Measurements from ENCODE around the gene RRP15. TPM values are rescaled to one million over a fixed set of nuclear protein-coding genes. Genes with fewer than 3 reads are reported as not detected.

The RRP15 gene
- total and polyA plus RNA-seq, 2 of the 8 experiments (the other 6 are each of a cell fraction or from before 2014, with no cell fraction given): 3.7 to 52.8 TPM

- Histone ChIP-seq H3K14ac (ENCODE audit: insufficient read length) (no peak overlapping the region), H2BK5ac (ENCODE audit: low read depth, low read length) (no peak overlapping the region), H3K36me3 (ENCODE audit: control insufficient read depth in 2 of 4, insufficient read depth in 4 of 4, low read length in 3 of 4) (no peaks in the 10 kb centered on the region), H2BK15ac (ENCODE audit: low read length) (no peak overlapping the region), H3K18ac (ENCODE audit: extremely low read depth, low read length) (no peak overlapping the region), H3K23me2 (ENCODE audit: low read depth, low read length) (peaks cover 24% of the 10 kb centered on the region), H3K4me3 (ENCODE audit: extremely low read depth in 1 of 4, insufficient read depth in 2 of 4, low read depth in 3 of 4, low read length in 4 of 4) (no peak overlapping the region), H2AK5ac (ENCODE audit: low read depth, low read length) (no peak overlapping the region), H4K8ac (ENCODE audit: extremely low read depth, insufficient read depth, low read length) (no peak overlapping the region), H2BK20ac (ENCODE audit: low read length) (no peak overlapping the region), H3K23ac (ENCODE audit: insufficient read length) (no peak overlapping the region), H3K4me2 (ENCODE audit: insufficient read depth in 1 of 2, low read depth in 2 of 2, low read length in 2 of 2) (no peak overlapping the region), H2BK12ac (ENCODE audit: low read depth, low read length) (no peak overlapping the region), H3K79me1 (ENCODE audit: low read depth, low read length) (no peaks in the 10 kb centered on the region), H3K79me2 (ENCODE audit: control insufficient read depth in 1 of 2, insufficient read depth in 2 of 2, low read length in 2 of 2) (no peaks in the 10 kb centered on the region), H2BK120ac (replicated peaks; ENCODE audit: low read depth, low read length) (no peak overlapping the region), H3K56ac (replicated peaks; ENCODE audit: insufficient read length, low read depth, low read length) (no peak overlapping the region), H3K4me1 (replicated peaks in 1 of 4; ENCODE audit: control insufficient read depth in 3 of 4, insufficient read depth in 4 of 4, low read length in 3 of 4) (no peaks in the 10 kb centered on the region; a peak in 3 of 7 replicates), H3K27ac (ENCODE audit: low read depth, low read length) (no peak overlapping the region), H4K5ac (ENCODE audit: insufficient read length, low read depth, low read length) (no peak overlapping the region), H4K20me1 (replicated peaks in 1 of 2; ENCODE audit: control insufficient read depth in 1 of 2, insufficient read depth in 2 of 2, low read length in 2 of 2) (no peaks in the 10 kb centered on the region), H3K9me3 (ENCODE audit: insufficient read depth in 2 of 2, low read depth in 1 of 2, low read length in 1 of 2) (no peaks in the 10 kb centered on the region), H2AFZ (ENCODE audit: low read length) (no peak overlapping the region), H3K9ac (replicated peaks in 1 of 4; ENCODE audit: extremely low read depth in 1 of 4, low read depth in 3 of 4, low read length in 3 of 4) (no peak overlapping the region), H3K27me3 (replicated peaks in 1 of 4; ENCODE audit: control insufficient read depth in 3 of 4, extremely low read depth in 1 of 4, insufficient read depth in 3 of 4, low read length in 3 of 4) (peaks cover 0 to 15% (median 6%) of the 10 kb centered on the region in 4 experiments; a peak in 5 of 7 replicates), H4K91ac (replicated peaks; ENCODE audit: insufficient read length, low read length) (no peak overlapping the region), H3K4ac (replicated peaks; ENCODE audit: insufficient read length, low read depth, low read length) (no peak overlapping the region)
- ChIA-PET CTCF (ENCODE audit: partially characterized antibody) (interaction anchor here (1.2 to 1.8 kb wide), 4 partner anchors 11 to 22 kb away, joined by 3 to 6 read pairs (median 4); no protein-coding TSS in a partner anchor), POLR2A (ENCODE audit: partially characterized antibody) (no interaction called here)
- DNase-seq (ENCODE audit: low read depth in 1 of 2, low spot score in 2 of 2) (no peak), FAIRE-seq (no peak)
- 91% methylated on average over 5 of the region's 5 CpGs; no CpG with 5 or more reads in 1 of the 2 experiments for WGBS, 2 experiments (ENCODE audit: extremely low coverage in 1 of 2, insufficient coverage in 1 of 2, insufficient read length in 1 of 2, insufficient replicate concordance in 2 of 2, low coverage in 1 of 2, low lambda C conversion rate in 2 of 2, missing lambda C conversion rate in 1 of 2)
Measured at GRCh38 chr1:218349348-218350034, 64.4 kb downstream of the RRP15 start.

All from H1 (cell line).